OCI-LY7 (cell line): Measurements from ENCODE around the gene NFATC2IP.

Source experiments
- EZH2phosphoT487 ChIP-seq: fragments of 200-600 bp; sonication (generic); IDR thresholded peaks from 2 replicates; pipeline ENCODE4 v1.6.1; 2018; ENCODE audit warnings: low read depth, borderline replicate concordance, mild to moderate bottlenecking, mixed run types, antibody characterized with exemption, low read length, moderate library complexity, mixed read lengths
- TF ChIP-seq, protein P1 (sequence below): fragments of 200-600 bp; sonication (generic); conservative IDR thresholded peaks from 2 replicates; pipeline ENCODE4 v1.5.1; 2014; ENCODE audit warnings: mild to moderate bottlenecking, antibody characterized with exemption, low read length, moderate library complexity, mixed read lengths

GRCh38 chr16:28930203-28930602 is 20.5 kb upstream of the NFATC2IP start:
- TF ChIP-seq, protein P1, sequence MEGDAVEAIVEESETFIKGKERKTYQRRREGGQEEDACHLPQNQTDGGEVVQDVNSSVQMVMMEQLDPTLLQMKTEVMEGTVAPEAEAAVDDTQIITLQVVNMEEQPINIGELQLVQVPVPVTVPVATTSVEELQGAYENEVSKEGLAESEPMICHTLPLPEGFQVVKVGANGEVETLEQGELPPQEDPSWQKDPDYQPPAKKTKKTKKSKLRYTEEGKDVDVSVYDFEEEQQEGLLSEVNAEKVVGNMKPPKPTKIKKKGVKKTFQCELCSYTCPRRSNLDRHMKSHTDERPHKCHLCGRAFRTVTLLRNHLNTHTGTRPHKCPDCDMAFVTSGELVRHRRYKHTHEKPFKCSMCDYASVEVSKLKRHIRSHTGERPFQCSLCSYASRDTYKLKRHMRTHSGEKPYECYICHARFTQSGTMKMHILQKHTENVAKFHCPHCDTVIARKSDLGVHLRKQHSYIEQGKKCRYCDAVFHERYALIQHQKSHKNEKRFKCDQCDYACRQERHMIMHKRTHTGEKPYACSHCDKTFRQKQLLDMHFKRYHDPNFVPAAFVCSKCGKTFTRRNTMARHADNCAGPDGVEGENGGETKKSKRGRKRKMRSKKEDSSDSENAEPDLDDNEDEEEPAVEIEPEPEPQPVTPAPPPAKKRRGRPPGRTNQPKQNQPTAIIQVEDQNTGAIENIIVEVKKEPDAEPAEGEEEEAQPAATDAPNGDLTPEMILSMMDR = no peak
- no peak for TF ChIP-seq EZH2phosphoT487
